Limb (tissue), 2 donors: Measurements from ENCODE around the gene TGFB2.

Experiments used
- DNase-seq, 2 donors: peaks; one replicate each; pipeline ENCODE4 v3.0.0-alpha.2; 2016; ENCODE audit errors: extremely low spot score in 2 of 2

The TGFB2 gene

DNA sequence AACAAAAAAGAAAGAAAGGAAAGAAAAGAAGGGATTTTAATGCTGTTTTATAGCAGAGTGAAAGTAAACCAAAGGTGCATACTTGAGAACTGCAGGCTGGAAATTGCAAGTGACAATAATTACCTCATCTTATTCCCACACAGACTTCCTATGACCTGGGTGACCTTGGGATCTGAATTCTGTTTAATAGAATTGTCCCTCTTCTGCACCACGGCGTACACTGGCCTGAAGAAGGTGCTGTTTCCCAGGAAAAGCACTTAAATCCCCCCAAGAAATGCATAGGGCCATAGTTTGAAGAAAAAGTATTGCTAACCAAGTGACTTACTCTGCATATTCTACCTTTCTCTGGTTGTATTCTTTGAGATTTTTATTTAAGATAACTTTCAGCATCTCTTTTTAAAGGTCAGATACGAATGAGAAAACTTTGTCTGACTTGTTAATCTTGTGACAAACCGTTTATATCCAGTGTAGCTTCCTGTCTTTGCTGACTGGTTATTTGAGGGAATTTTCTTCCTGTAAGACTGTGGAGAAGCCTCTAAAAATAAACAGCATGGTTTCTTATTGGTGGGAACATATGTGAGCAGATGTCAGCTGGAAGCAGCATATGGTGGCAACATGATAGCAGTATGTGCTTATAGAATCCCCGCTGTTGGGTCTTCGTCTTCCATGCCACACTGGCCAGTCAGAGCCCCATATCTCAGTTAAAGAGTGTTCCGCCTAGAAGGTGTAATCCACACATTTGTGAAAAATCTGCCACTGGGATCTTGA is 16.3 kb downstream of the TGFB2 start:
- DNase-seq, result peak in 1 of 2 donors; percentile 70

DNA sequence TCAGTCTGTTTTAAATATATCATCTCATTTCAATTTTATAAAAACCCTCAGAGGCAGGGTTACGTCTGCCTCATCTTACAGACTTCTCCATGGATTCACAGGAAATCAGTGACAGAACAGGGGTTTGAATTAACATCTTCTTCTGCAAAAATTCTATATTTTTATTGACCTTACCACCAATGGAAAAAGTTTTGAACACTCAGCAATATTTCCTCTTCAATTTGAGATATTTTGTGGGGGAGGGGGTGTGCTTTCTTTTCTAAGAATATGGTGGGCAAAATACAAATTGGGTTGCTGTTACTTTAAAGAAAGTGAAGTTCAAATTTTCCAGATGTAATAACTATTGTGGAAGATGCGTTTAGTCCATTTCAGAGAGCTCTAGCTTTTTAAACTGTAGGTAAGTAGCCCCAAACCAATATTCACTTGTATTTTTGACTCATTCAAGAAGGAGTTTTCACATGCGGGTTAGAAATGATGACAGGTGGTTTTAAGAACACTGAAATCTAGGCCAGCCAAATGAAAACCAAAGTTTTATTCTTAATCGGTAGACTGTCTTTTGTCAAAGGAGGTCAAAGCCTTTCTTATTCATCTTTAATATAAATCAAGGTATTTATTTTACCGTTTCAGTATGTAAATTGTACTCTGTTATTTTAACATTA is 17.4 kb downstream of the TGFB2 start:
- no peak for DNase-seq

- DNase-seq, result no peak
These were observed 18.0 kb downstream of the TGFB2 start for GRCh38 chr1:218363141-218363540.

- DNase-seq, result no peak
These were observed 19.0 kb downstream of the TGFB2 start for GRCh38 chr1:218364028-218364710.

DNA sequence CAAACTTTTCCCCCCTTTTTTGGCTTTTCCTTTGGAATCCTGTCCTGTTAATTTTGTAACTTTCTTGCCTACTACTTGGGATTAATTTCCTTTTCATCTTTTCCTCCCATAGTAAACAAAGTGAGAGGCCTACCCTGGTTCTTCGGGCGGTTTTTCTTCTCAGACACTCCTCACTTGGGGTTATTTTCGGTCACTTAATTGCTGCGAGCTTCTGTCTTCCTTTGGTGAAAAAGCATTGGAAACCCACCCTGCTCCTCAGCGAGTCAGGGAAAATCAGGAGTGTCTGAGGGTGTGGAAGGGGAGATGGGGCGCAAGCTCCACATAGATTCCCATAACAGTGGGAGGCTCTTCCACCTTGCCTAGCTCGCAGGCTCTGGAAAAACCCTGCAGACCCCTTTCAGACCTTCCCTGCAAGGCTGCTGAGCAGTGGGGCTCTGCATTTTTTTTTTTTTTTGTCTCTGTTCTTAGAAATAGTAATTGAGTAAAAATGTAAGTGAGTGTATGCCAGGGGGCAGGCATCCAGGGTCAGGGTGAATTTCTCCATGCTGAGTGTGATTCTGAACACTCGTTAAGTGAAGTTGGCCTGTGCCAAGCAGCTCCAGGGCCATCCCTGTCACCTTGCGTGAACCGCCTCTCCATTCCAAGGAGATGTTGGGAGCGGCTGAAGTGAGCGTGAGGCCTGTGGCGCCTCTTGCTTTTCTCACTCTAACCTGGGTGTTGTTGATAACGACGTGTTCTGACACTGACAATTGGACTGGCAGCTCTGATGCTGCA is 20.3 kb downstream of the TGFB2 start:
- DNase-seq, result no peak

DNA sequence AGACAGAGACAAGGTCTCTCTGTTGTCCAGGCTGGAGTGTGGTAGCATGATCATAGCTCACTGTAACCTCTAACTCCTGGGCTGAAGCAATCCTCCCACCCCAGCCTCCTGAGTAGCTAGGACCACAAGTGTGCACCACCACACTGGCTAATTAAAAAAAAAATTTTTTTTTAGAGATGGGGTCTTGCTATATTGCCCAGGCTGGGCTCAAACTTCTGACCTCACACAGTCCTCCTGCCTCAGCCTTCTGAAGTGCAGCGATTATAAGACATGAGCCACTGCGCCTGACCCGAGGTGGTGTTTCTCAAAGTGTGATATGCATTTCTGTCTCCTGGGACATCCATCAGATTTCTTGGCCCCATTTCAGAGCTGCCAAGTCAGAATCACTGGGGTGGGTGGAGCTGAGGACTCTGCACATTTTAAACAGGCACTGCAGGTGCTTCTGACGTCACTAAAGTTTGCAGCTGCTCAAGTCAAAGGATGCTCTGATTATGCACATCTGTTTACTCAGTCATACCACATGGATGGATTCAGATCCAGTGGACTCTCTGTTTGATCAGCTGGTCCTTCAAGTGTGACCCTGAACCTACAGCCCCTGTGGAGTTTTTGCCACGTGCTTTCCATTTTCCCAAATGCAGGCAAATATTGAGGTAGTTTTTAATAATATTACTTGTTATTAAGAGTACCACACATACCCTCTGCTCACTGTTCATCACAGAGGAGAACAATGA is 21.4 kb downstream of the TGFB2 start:
- no peak for DNase-seq

GRCh38 chr1:218367118-218367517 is 22.0 kb downstream of the TGFB2 start:
- DNase-seq, result no peak

- DNase-seq, result no peak
These were observed 23.6 kb downstream of the TGFB2 start for GRCh38 chr1:218368686-218369085.

DNA sequence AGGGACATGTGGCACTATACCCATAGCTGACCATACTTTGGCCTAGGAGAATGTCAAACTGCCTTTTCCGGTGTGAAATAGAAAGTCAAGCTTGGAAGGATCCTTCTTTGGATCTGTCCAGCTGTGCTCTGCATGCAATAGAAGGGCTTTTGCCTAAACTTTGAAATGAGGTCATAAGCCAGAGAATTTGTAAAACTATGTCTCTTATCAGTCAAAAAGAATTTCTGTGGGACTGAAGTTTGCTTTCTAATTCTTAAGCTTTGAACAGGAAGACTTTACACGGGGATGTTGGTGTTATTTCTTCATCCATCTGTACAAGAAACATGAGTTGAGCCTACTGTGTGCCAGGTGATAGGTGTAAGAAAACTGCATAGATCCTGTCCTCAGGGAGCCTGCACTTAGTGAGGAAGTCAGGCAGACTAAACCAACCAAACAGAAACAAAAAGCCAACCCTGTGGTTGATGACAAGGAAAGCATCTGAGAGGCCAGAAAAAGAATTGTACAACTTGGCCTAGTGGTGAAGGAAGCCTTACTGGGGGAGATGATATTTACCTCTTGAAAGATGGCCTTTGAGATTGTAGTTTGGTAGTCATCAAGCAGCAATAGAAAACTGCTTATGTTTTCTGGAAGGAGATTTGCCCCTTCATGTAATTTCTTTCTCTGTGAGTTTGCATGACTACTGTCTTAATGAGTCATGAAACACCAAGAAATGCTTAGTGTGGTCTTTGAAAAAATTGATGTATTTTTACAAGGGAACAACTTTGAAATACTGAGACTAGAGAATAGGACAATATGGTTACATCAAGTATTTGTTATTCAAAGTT is 24.8 kb downstream of the TGFB2 start:
- no peak for DNase-seq

DNA sequence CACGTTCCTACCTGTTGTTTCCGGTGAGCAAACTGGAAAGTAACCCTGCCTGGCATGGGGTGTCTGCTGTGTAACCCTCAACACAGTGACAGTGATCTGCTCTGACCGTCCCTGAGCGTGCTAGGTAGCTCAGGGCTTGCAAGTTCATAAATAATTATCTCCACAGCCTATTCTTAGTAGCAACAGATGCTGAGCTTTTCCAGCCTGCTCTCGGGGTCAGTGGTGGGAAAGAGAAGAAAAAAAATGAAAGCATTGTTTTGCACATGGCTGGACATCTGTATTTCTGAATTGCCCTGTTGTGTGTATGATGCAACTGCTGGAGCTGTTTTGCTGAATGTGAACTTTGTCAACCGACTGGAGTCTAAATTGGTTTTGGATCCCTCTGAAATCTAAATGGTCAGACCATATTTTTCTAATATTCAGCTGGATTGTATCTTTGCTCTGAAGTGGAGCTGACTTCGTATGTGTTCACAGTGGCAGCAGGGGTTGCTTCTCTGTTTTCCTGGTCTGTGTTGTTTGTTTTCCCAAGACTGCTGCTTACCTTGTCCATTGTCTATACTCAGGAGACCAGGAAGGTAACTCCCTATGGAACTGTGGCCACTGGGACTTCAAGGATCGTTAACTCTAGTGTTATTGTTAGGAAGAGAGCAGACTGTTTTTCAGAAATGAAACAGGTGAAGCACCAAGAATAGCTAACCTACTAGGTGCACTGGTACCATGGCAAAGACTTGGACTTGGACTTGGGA is 27.0 kb downstream of the TGFB2 start:
- peak in 1 of 2 donors; percentile 70 for DNase-seq

DNA sequence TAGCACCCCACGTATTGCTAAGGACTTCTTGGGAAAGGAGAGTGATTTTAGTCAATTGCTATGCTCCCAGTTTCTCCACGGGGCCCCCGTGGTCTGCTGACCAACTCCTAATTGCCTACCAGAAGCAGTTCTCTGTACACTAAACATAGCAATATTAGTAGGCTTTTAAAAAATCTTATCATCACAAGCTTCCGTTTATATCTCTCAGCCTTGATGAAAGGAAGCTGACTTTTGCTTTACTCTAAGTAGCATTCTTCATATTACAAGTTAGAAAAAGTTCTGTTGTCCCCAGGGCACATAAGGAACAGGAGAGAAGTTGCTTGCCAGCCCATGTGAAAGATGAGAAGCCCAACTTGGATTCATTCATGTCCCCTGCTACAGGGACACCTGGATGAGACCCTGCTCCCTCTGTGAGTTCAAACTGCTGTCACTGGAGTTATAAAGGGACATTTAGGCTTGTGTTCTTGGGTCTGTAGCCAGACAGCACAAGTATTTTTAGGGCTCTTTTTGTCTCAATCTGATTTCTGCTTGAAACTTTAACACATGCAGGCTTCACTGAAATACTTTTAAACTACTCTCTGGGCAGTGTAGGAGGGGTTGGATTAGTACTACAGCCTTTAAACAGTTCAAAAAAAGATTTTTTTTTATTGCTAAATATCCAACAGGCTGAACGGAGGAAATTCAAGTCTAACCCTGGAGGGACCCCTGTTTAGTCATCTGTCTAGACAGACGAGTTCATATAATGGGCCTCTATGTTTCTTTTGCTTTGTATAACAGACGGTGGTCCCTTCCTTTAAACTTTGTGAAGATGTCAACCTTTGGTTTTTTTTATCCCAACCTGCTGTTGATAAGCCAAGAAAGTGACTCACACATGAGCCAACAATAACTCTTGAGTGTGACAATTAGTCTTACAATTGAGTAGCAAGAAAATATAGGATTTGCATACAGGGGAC is 29.5 kb downstream of the TGFB2 start:
- peak in 1 of 2 donors; percentile 72 for DNase-seq

DNA sequence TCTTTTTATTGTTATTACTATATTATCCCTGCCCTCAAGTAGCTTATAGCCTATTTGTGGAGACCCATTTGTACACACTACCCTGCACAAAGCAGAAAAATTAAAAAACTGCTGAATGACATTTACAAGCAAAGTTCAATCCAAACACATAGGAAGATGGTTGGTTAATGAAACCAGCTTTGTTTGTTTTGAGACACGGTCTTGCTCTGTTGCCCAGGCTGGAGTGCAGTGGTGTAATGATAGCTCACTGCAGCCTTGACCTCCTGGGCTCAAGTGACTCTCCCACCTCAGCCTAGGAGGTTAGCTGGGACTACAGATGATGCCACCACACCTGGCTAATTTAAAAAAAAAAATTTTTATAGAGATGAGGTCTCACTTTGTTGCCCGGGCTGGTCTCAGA is 31.6 kb downstream of the TGFB2 start:
- DNase-seq, result no peak

- no peak for DNase-seq
These were observed 32.1 kb downstream of the TGFB2 start for GRCh38 chr1:218377143-218377660.

GRCh38 chr1:218380125-218380977 is 35.2 kb downstream of the TGFB2 start:
- peak; percentile 49 to 61 for DNase-seq

GRCh38 chr1:218382261-218382660 is 37.1 kb downstream of the TGFB2 start:
- no peak for DNase-seq

- no peak for DNase-seq
These were observed 37.9 kb downstream of the TGFB2 start for GRCh38 chr1:218383051-218383450.

GRCh38 chr1:218383681-218384080 is 38.5 kb downstream of the TGFB2 start:
- no peak for DNase-seq
